Measurements from ENCODE around the gene NRN1. TPM values are rescaled to one million over a fixed set of nuclear protein-coding genes. Genes with fewer than 3 reads are reported as not detected.

Gene NRN1
- total and polyA plus RNA-seq, 8 donors: 0.45 to 9.8 (median 4.4) TPM; not detected in 2

DNA sequence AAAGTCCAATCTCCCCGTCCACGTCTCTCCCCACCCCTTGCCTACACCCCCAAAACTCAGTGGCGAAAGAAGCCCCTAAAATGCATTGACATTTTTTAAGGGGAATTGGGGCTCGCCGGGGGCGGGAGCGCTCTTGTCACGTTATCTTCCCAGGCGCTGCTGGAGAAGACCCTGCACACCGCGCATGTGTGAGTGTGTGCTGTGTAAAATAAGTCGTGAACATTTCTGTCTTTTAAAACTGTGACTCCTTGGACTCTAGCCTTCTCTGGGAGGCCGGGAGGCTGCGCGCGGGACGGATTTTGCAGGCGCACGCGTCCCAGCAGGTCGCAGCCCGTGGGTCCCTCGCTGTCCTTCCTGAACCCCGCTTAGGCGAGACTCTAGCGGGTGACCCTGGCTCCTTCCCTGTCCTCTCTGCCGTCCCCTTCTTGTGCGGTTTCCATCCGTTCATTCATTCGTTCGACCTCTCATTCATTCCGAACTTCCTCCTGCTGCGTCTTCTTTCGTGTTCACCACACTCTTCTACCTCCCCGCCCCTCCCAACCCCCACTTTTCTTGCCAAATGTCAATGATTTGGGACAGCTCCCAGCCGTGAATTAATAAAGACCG, 2.2 kb downstream of the NRN1 start:
- Histone ChIP-seq H3K27ac (peak overlapping the region in 3 of 5 donors; percentile 0 to 64 (median 52)), H3K9me3 (peaks cover 0 to 40% (median 24%) of the 10 kb centered on the region in 4 donors), H3K4me3 (peak overlapping the region; percentile 30 to 48 (median 36)), H3K27me3 (peaks cover 70 to 100% (median 97%) of the 10 kb centered on the region in 3 donors), H3K4me1 (peaks cover 45 to 75% (median 64%) of the 10 kb centered on the region in 4 donors), H3K36me3 (no peaks in the 10 kb centered on the region)
- intact Hi-C loops (cut with DNase I; ENCODE audit: low total_unique reads): no loop called here
- TF ChIP-seq, protein P1, sequence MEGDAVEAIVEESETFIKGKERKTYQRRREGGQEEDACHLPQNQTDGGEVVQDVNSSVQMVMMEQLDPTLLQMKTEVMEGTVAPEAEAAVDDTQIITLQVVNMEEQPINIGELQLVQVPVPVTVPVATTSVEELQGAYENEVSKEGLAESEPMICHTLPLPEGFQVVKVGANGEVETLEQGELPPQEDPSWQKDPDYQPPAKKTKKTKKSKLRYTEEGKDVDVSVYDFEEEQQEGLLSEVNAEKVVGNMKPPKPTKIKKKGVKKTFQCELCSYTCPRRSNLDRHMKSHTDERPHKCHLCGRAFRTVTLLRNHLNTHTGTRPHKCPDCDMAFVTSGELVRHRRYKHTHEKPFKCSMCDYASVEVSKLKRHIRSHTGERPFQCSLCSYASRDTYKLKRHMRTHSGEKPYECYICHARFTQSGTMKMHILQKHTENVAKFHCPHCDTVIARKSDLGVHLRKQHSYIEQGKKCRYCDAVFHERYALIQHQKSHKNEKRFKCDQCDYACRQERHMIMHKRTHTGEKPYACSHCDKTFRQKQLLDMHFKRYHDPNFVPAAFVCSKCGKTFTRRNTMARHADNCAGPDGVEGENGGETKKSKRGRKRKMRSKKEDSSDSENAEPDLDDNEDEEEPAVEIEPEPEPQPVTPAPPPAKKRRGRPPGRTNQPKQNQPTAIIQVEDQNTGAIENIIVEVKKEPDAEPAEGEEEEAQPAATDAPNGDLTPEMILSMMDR (IDR thresholded peaks at IDR 0.05): no peak
- TF ChIP-seq POLR2AphosphoS5 (IDR thresholded peaks at IDR 0.05) (no peak), POLR2A (IDR thresholded peaks at IDR 0.05) (no peak), EP300 (IDR thresholded peaks at IDR 0.05) (no peak)
- WGBS, 5 donors: 11 to 19% (median 15%) methylated on average over 23 to 37 of the region's 37 CpGs
- DNase-seq: peak in 1 of 2 donors; percentile 34

DNA sequence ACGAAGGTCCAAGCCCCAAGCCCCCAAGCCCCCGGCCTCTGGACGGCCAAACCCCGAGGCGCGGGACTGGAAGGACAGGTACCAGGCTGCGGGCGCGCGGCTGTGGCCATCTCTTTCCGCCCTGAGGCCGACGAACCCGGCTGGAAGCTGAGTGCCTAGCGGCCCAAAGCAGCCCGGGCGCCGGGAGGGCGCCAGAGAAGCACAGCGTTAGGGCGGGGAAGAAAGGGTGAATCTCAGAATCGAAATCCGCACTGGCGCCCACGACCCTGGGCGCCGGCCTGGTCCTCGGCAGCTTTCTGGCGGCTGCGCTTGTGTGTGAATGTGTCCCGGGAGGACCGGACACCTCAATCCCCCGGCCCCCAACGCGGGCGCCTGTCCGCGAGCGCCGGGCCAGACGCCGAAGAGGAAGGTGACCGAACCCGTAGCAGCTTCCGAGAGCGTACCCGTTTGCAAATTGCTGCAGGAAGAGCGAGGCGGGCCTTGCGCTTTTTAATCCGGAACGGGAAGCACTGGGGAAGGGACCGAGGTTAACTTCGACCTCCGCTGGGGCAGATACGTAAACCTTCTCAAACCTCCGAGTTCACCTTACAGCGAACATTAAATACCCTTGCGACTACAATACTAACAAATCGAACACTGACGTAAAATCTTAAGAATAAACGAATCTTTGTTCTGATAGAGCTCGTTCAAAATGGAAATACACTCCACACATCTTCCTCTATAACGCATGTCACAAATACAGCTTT, 2.9 kb downstream of the NRN1 start:
- intact Hi-C loops (cut with DNase I; ENCODE audit: low total_unique reads): no loop called here
- Histone ChIP-seq H3K27me3 (peaks cover 74 to 100% (median 97%) of the 10 kb centered on the region in 3 donors), H3K27ac (peak overlapping the region in 4 of 5 donors; percentile 30 to 64 (median 56)), H3K4me1 (peaks cover 48 to 76% (median 65%) of the 10 kb centered on the region in 4 donors), H3K36me3 (no peaks in the 10 kb centered on the region), H3K9me3 (peaks cover 0 to 41% (median 24%) of the 10 kb centered on the region in 4 donors), H3K4me3 (peak overlapping the region; percentile 30 to 48 (median 36))
- 3 to 7% (median 7%) methylated on average over 30 to 64 of the region's 64 CpGs for whole genome bisulfite sequencing, 5 donors
- DNase-seq: peak in 1 of 2 donors; percentile 65
- TF ChIP-seq EP300 (IDR thresholded peaks at IDR 0.05) (no peak), POLR2A (IDR thresholded peaks at IDR 0.05) (no peak), POLR2AphosphoS5 (IDR thresholded peaks at IDR 0.05) (peak in 1 of 3 donors; percentile 19)
- TF ChIP-seq, protein P1 (IDR thresholded peaks at IDR 0.05): no peak

DNA sequence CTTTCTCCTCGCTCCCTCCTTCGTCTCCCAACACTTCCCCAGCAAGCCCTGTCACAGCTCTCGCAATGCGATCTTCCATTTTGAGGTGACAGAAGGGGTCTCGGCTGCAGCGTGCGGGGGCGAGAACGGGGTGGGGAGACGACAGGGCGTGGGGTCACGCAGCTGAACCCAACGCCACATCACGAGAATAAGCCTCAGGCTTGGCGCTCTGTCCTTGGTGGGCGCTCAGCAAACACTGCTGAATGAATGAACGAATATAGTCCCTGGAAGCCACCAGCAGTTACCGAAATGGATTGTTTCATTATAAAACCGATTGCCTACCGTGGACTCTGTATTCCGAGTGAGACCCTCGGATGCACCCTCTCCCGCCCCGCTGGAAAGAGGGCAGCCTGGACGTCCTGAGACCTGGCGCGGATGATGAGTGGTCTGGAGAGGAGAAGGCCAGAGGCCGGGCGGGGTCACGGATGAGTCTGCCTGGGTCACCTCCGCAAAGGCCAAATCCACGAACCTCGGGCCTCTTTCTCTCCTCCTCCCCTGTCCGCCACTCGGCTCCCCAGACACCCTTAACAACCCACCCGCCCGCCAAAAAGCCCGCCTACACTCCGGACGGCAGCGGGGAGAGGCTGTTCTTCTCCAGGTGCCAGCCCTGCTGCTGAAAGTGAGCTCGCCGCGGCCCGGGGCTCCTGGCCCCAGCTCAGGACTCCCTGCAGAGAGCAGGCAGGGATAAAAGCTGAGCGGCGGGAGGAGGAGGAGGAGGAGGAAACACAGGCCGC, 3.7 kb downstream of the NRN1 start:
- no peaks in the 10 kb centered on the region for H3K36me3 ChIP-seq
- intact Hi-C loops (cut with DNase I; ENCODE audit: low total_unique reads): no loop called here
- peaks cover 44 to 76% (median 63%) of the 10 kb centered on the region in 4 donors for H3K4me1 ChIP-seq
- TF ChIP-seq POLR2AphosphoS5 (IDR thresholded peaks at IDR 0.05) (no peak), POLR2A (IDR thresholded peaks at IDR 0.05) (no peak), EP300 (IDR thresholded peaks at IDR 0.05) (no peak)
- TF ChIP-seq, protein P1 (IDR thresholded peaks at IDR 0.05): no peak
- H3K4me3 ChIP-seq: peak overlapping the region; percentile 30 to 48 (median 36)
- DNase-seq: no peak
- H3K9me3 ChIP-seq: peaks cover 0 to 47% (median 25%) of the 10 kb centered on the region in 4 donors
- peak overlapping the region in 4 of 5 donors; percentile 30 to 64 (median 56) for H3K27ac ChIP-seq
- peaks cover 76 to 100% (median 97%) of the 10 kb centered on the region in 3 donors for H3K27me3 ChIP-seq
- WGBS, 5 donors: 6 to 12% (median 9%) methylated on average over 35 to 48 of the region's 48 CpGs

Measured in stomach (tissue), 9 donors.